ENCODE data around the gene ALG9. TPM values are rescaled to one million over a fixed set of nuclear protein-coding genes. Genes with fewer than 3 reads are reported as not detected.

The ALG9 gene
- total and polyA plus RNA-seq, 2 donors from 2014 or later: 27.8 to 30.0 TPM

- no peaks in the 10 kb centered on the region for H3K27me3 ChIP-seq (ENCODE audit: control insufficient read depth, insufficient read depth, low read length)
- peak overlapping the region in 1 of 3 donors; percentile 78 for H3K9ac ChIP-seq (ENCODE audit: low read length in 3 of 3)
- intact Hi-C loops (cut with DNase I): no loop called here
- no peaks in the 10 kb centered on the region for H3K36me3 ChIP-seq (ENCODE audit: control insufficient read depth in 2 of 3, insufficient read depth in 3 of 3, low read length in 3 of 3)
- peak overlapping the region; percentile 92 to 93 for H3K27ac ChIP-seq (ENCODE audit: low read depth in 2 of 2, low read length in 2 of 2)
- H3K4me3 ChIP-seq (ENCODE audit: low read length in 3 of 3): no peak overlapping the region
- no peaks in the 10 kb centered on the region for H3K9me3 ChIP-seq (ENCODE audit: control insufficient read depth in 2 of 3, insufficient read depth in 1 of 3, low read length in 3 of 3)
- DNase-seq (no peak), FAIRE-seq (no peak)
- peaks cover 0 to 28% (median 10%) of the 10 kb centered on the region in 3 donors for H3K4me1 ChIP-seq (ENCODE audit: control insufficient read depth in 2 of 3, insufficient read depth in 2 of 3, low read depth in 1 of 3, low read length in 3 of 3)
- TF ChIP-seq CTCF (IDR thresholded peaks at IDR 0.05; ENCODE audit: borderline replicate concordance, extremely low read depth, insufficient read depth): no peak
Measured at GRCh38 chr11:111917788-111918187, 46.4 kb upstream of the ALG9 start.

- TF ChIP-seq CTCF (IDR thresholded peaks at IDR 0.05; ENCODE audit: borderline replicate concordance, extremely low read depth, insufficient read depth): no peak
- intact Hi-C loops (cut with DNase I): no loop called here
- Histone ChIP-seq H3K27ac (ENCODE audit: low read depth in 2 of 2, low read length in 2 of 2) (peak overlapping the region in 1 of 2 donors; percentile 93), H3K9ac (ENCODE audit: low read length in 3 of 3) (peak overlapping the region in 1 of 3 donors; percentile 27), H3K9me3 (ENCODE audit: control insufficient read depth in 2 of 3, insufficient read depth in 1 of 3, low read length in 3 of 3) (no peaks in the 10 kb centered on the region), H3K36me3 (ENCODE audit: control insufficient read depth in 2 of 3, insufficient read depth in 3 of 3, low read length in 3 of 3) (no peaks in the 10 kb centered on the region), H3K4me1 (ENCODE audit: control insufficient read depth in 2 of 3, insufficient read depth in 2 of 3, low read depth in 1 of 3, low read length in 3 of 3) (peaks cover 0 to 29% (median 11%) of the 10 kb centered on the region in 3 donors), H3K4me3 (ENCODE audit: low read length in 3 of 3) (no peak overlapping the region), H3K27me3 (ENCODE audit: control insufficient read depth, insufficient read depth, low read length) (no peaks in the 10 kb centered on the region)
- no peak for FAIRE-seq
- no peak for DNase-seq
Measured at GRCh38 chr11:111917312-111917711, 45.9 kb upstream of the ALG9 start.

- FAIRE-seq (no peak), DNase-seq (no peak)
- Histone ChIP-seq H3K4me3 (ENCODE audit: low read length in 3 of 3) (no peak overlapping the region), H3K9me3 (ENCODE audit: control insufficient read depth in 2 of 3, insufficient read depth in 1 of 3, low read length in 3 of 3) (no peaks in the 10 kb centered on the region), H3K27me3 (ENCODE audit: control insufficient read depth, insufficient read depth, low read length) (no peaks in the 10 kb centered on the region), H3K27ac (ENCODE audit: low read depth in 2 of 2, low read length in 2 of 2) (peak overlapping the region in 1 of 2 donors; percentile 18), H3K36me3 (ENCODE audit: control insufficient read depth in 2 of 3, insufficient read depth in 3 of 3, low read length in 3 of 3) (no peaks in the 10 kb centered on the region), H3K9ac (ENCODE audit: low read length in 3 of 3) (peak overlapping the region in 1 of 3 donors; percentile 27), H3K4me1 (ENCODE audit: control insufficient read depth in 2 of 3, insufficient read depth in 2 of 3, low read depth in 1 of 3, low read length in 3 of 3) (peaks cover 0 to 32% (median 15%) of the 10 kb centered on the region in 3 donors)
- intact Hi-C loops (cut with DNase I): no loop called here
- TF ChIP-seq CTCF (IDR thresholded peaks at IDR 0.05; ENCODE audit: borderline replicate concordance, extremely low read depth, insufficient read depth): no peak
Measured at GRCh38 chr11:111916768-111917167, 45.4 kb upstream of the ALG9 start.

GRCh38 chr11:111913997-111914396 lies 42.6 kb upstream of the ALG9 start:
- H3K9me3 ChIP-seq (ENCODE audit: control insufficient read depth in 2 of 3, insufficient read depth in 1 of 3, low read length in 3 of 3): no peaks in the 10 kb centered on the region
- FAIRE-seq: no peak
- intact Hi-C loops (cut with DNase I): no loop called here
- no peak for TF ChIP-seq CTCF (IDR thresholded peaks at IDR 0.05; ENCODE audit: borderline replicate concordance, extremely low read depth, insufficient read depth)
- H3K36me3 ChIP-seq (ENCODE audit: control insufficient read depth in 2 of 3, insufficient read depth in 3 of 3, low read length in 3 of 3): no peaks in the 10 kb centered on the region
- H3K27ac ChIP-seq (ENCODE audit: low read depth in 2 of 2, low read length in 2 of 2): peak overlapping the region; percentile 86 to 90
- no peaks in the 10 kb centered on the region for H3K27me3 ChIP-seq (ENCODE audit: control insufficient read depth, insufficient read depth, low read length)
- peak overlapping the region in 2 of 3 donors; percentile 18 to 59 for H3K4me3 ChIP-seq (ENCODE audit: low read length in 3 of 3)
- peak overlapping the region in 1 of 3 donors; percentile 64 for H3K9ac ChIP-seq (ENCODE audit: low read length in 3 of 3)
- peak in 4 of 5 donors; percentile 39 to 86 (median 74) for DNase-seq
- H3K4me1 ChIP-seq (ENCODE audit: control insufficient read depth in 2 of 3, insufficient read depth in 2 of 3, low read depth in 1 of 3, low read length in 3 of 3): peaks cover 0 to 21% (median 19%) of the 10 kb centered on the region in 3 donors

All from kidney (tissue), 14 donors.